ENCODE results near the gene ZNF410. TPM values are rescaled to one million over a fixed set of nuclear protein-coding genes. Genes with fewer than 3 reads are reported as not detected.
"Not testable (repeated sequence)": the region's sequence is repeated elsewhere in the genome, so short reads cannot be mapped to it uniquely, and the experiment has no call there.

Gene ZNF410
- total and polyA plus RNA-seq, 9 donors = 37.0 to 71.4 (median 54.4) TPM

- Histone ChIP-seq H3K36me3 (no peaks in the 10 kb centered on the region), H3K4me1 (ENCODE audit: insufficient read depth) (no peaks in the 10 kb centered on the region), H3K27ac (no peak overlapping the region), H3K9me3 (no peaks in the 10 kb centered on the region), H3K27me3 (no peaks in the 10 kb centered on the region), H3K4me3 (no peak overlapping the region)
- DNase-seq = no peak
- intact Hi-C loops (cut with DNase I) = no loop called here
- TF ChIP-seq CTCF (IDR thresholded peaks at IDR 0.05) (no peak), EP300 (IDR thresholded peaks at IDR 0.05) (no peak), POLR2A (IDR thresholded peaks at IDR 0.05) (no peak)
- WGBS, 3 donors = 88 to 94% (median 89%) methylated on average over 8 of the region's 8 CpGs
These were observed 21.0 kb upstream of the ZNF410 start for GRCh38 chr14:73865534-73866113.

- WGBS, 3 donors = 94 to 97% (median 95%) methylated on average over 11 of the region's 11 CpGs
- H3K4me3 ChIP-seq; H3K36me3 ChIP-seq; H3K27me3 ChIP-seq; H3K27ac ChIP-seq; H3K9me3 ChIP-seq; intact Hi-C loops (cut with DNase I); DNase-seq; H3K4me1 ChIP-seq (ENCODE audit: insufficient read depth): not testable (repeated sequence)
These were observed 16.9 kb upstream of the ZNF410 start for GRCh38 chr14:73869754-73870153.

- H3K4me1 ChIP-seq (ENCODE audit: insufficient read depth) = no peaks in the 10 kb centered on the region
- no peaks in the 10 kb centered on the region for H3K9me3 ChIP-seq
- no peak overlapping the region for H3K27ac ChIP-seq
- H3K27me3 ChIP-seq = no peaks in the 10 kb centered on the region
- H3K36me3 ChIP-seq = no peaks in the 10 kb centered on the region
- no peak for DNase-seq
- WGBS, 3 donors = 97 to 99% (median 98%) methylated on average over 2 of the region's 2 CpGs
- intact Hi-C loops (cut with DNase I) = no loop called here
- TF ChIP-seq EP300 (IDR thresholded peaks at IDR 0.05) = no peak
- TF ChIP-seq CTCF (IDR thresholded peaks at IDR 0.05) = no peak
- TF ChIP-seq POLR2A (IDR thresholded peaks at IDR 0.05) = no peak
- no peak overlapping the region for H3K4me3 ChIP-seq
These were observed 16.0 kb upstream of the ZNF410 start for GRCh38 chr14:73870525-73871235.

GRCh38 chr14:73873660-73874059 is 13.0 kb upstream of the ZNF410 start:
- TF ChIP-seq POLR2A (IDR thresholded peaks at IDR 0.05) = no peak
- no peak for TF ChIP-seq EP300 (IDR thresholded peaks at IDR 0.05)
- TF ChIP-seq CTCF (IDR thresholded peaks at IDR 0.05) = no peak
- WGBS, 3 donors = 73 to 78% (median 76%) methylated on average over 3 of the region's 3 CpGs

GRCh38 chr14:73877790-73878189 is 8.9 kb upstream of the ZNF410 start:
- H3K27ac ChIP-seq = no peak overlapping the region
- no peaks in the 10 kb centered on the region for H3K36me3 ChIP-seq
- 86 to 93% (median 91%) methylated on average over 3 of the region's 3 CpGs for WGBS, 3 donors
- no peaks in the 10 kb centered on the region for H3K27me3 ChIP-seq
- no peak for DNase-seq
- H3K4me3 ChIP-seq = no peak overlapping the region
- H3K9me3 ChIP-seq = no peaks in the 10 kb centered on the region
- no peak for TF ChIP-seq CTCF (IDR thresholded peaks at IDR 0.05)
- no peak for TF ChIP-seq EP300 (IDR thresholded peaks at IDR 0.05)
- TF ChIP-seq POLR2A (IDR thresholded peaks at IDR 0.05) = no peak
- intact Hi-C loops (cut with DNase I) = no loop called here
- no peaks in the 10 kb centered on the region for H3K4me1 ChIP-seq (ENCODE audit: insufficient read depth)

More at GRCh38 chr14:73873660-73874059, 13.0 kb upstream of the ZNF410 start:
- Histone ChIP-seq H3K4me1 (ENCODE audit: insufficient read depth) (no peaks in the 10 kb centered on the region), H3K36me3 (no peaks in the 10 kb centered on the region), H3K27me3 (no peaks in the 10 kb centered on the region), H3K4me3 (no peak overlapping the region), H3K27ac (no peak overlapping the region), H3K9me3 (no peaks in the 10 kb centered on the region)
- DNase-seq = no peak
- intact Hi-C loops (cut with DNase I) = no loop called here

All from ovary (tissue), 9 donors.